SK-N-SH (cell line): ENCODE results near the gene CTNNA3.

ENCODE experiments used
- CTCF ChIP-seq: fragments of 200-600 bp; sonication (generic); IDR thresholded peaks from 2 replicates; pipeline ENCODE4 v1.6.1; 2017; ENCODE audit warnings: antibody characterized with exemption, mild to moderate bottlenecking, moderate library complexity
- FOSL2 ChIP-seq: IDR thresholded peaks from 2 replicates; pipeline ENCODE4 v1.4.0; 2012; ENCODE audit warnings: low read depth, mild to moderate bottlenecking, moderate library complexity, borderline replicate concordance
- USF2 ChIP-seq: fragments of 150-350 bp; IDR thresholded peaks from 2 replicates; pipeline ENCODE4 v1.6.1; 2017; ENCODE audit warnings: antibody characterized with exemption, low read length, low read depth, borderline replicate concordance

- TF ChIP-seq FOSL2 (peak; percentile 77), CTCF (no peak), USF2 (no peak)
Observed at GRCh38 chr10:66836057-66836456, 859.9 kb downstream of the CTNNA3 start.
